Measurements from ENCODE around the gene LRRFIP1. TPM values are rescaled to one million over a fixed set of nuclear protein-coding genes. Genes with fewer than 3 reads are reported as not detected.

LRRFIP1 gene
- total RNA-seq, 1 donor from 2014 or later, result 216 TPM

DNA sequence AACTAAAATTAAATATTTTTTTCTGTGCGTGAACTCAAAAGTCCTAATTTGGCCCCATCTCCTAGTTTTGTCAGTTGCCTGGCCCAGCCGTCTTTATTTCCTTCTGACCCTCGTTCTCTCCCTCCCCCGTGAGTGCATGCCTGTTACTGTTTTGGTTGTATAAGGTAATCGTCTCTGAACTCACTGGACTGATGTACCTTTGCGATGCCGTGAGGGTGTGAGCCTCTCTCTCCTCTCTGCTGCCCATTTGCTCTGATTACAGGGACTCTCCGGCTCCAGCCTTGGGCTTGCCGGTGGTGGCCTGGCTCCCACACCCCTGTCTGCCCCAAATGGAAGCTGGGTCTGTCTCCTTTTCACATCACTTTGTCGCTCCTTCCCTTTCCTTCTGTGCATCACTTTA, 104.7 kb downstream of the LRRFIP1 start:
- peak overlapping the region; percentile 76 for H3K27ac Mint-ChIP-seq
- intact Hi-C loops (cut with micrococcal nuclease), result no loop called here
- H3K9me3 Mint-ChIP-seq, result no peaks in the 10 kb centered on the region
- H3K36me3 Mint-ChIP-seq (ENCODE audit: low read depth), result peaks cover 34% of the 10 kb centered on the region
- peaks cover 41% of the 10 kb centered on the region for H3K4me1 Mint-ChIP-seq
- H3K27me3 Mint-ChIP-seq, result no peaks in the 10 kb centered on the region
- no peak for DNase-seq
- no peak overlapping the region for H3K4me3 Mint-ChIP-seq

DNA sequence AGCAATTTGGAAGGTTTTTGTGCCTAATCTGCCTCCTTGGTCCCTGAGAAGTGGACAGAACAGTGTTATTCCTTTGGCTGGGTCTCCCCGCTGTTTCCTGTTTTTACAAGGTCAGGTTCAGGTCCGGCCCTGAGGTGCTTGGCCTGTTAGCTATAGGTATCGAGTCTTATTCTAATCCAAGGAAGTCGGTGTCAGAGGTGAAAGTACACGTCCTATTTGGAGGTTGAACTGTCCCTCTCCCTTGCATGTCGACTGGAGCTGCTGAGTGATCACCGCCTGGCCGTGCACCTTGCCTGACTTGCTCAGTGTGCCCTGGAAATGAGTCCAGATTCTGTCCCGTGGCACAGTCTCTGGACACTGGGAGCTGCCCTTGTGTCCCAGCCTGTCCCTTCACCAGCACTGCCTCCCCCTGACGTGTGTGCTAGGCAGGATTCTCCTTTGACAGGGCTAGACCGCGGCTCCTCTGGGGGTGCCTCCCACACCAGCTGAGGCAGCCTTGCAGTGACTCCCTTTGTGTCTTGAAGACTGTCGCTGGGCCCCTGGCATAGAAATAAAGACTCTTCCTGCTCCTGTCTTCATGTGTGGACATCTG, 105.5 kb downstream of the LRRFIP1 start:
- H3K4me3 Mint-ChIP-seq, result no peak overlapping the region
- no peaks in the 10 kb centered on the region for H3K27me3 Mint-ChIP-seq
- no peaks in the 10 kb centered on the region for H3K9me3 Mint-ChIP-seq
- H3K36me3 Mint-ChIP-seq (ENCODE audit: low read depth), result peaks cover 31% of the 10 kb centered on the region
- intact Hi-C loops (cut with micrococcal nuclease), result no loop called here
- peaks cover 39% of the 10 kb centered on the region for H3K4me1 Mint-ChIP-seq
- peak overlapping the region; percentile 51 for H3K27ac Mint-ChIP-seq
- no peak for DNase-seq

DNA sequence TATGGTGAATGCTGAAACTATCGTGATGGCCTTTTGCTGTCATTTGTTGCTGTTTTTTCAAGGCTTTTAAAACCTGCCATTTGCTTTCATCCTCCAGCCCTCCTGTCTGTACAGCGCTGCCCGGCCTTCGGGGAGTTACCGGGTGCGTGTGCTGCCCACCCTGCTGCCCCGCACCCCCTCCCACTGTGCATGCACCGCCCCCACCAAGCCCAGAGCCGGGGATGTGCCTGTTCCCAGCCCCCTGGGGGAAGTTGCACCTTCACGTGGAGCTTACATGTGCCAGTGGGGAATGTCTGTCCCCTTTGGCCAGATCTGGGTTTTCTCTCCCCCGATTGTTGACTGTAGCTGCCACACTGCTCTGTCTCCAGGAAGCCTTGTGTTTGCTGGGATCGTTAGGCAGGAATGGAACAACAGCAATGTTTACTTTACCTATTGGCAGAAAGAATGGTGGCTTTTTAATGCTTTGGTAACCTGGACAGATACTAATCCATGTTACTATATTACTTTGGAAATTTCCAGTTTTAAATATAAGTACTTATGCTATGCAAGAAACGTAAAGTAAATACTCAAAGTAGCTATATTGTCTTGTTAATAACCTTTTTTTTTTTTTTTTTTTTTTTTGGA, 106.4 kb downstream of the LRRFIP1 start:
- no peak for DNase-seq
- Mint-ChIP-seq H3K27me3 (no peaks in the 10 kb centered on the region), H3K4me1 (peaks cover 37% of the 10 kb centered on the region), H3K9me3 (no peaks in the 10 kb centered on the region), H3K27ac (no peak overlapping the region), H3K4me3 (no peak overlapping the region), H3K36me3 (ENCODE audit: low read depth) (peaks cover 30% of the 10 kb centered on the region)
- intact Hi-C loops (cut with micrococcal nuclease), result no loop called here

DNA sequence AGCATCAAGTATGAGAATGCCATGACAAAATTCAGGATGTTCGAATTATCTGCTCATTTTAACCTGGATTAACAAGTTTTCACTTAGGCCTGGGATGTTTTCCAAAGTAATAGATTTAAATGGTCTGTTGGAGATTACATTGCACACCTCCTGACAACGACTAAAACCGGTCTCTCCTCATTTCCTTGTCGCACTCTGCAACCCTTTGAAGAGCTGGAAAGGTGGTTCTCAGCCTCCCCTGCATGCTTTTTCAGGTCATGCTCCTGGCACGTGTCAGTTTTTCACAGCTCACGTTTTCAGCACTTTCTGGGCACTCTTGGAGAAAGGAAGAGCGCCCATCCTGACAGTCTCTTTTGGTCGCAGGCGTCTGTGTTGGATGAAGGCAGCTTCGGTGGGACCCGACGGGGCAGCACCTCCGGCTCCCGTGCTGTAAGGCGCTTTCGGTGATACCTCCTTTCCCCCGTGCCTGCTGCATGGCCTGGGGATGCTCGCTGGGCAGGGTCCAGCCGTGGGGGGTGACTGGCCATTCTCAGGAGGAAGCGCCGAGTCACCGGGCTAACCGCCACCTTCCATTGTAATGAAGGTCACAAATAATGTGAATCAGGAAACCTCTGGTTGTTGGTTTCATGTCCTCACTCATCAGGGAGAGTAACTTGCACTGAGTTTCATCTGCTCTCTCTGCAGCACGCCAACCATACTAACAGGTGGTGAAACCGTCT, 107.7 kb downstream of the LRRFIP1 start:
- intact Hi-C loops (cut with micrococcal nuclease), result no loop called here
- H3K27ac Mint-ChIP-seq, result peak overlapping the region; percentile 37
- no peaks in the 10 kb centered on the region for H3K9me3 Mint-ChIP-seq
- no peak overlapping the region for H3K4me3 Mint-ChIP-seq
- peaks cover 38% of the 10 kb centered on the region for H3K36me3 Mint-ChIP-seq (ENCODE audit: low read depth)
- H3K27me3 Mint-ChIP-seq, result no peaks in the 10 kb centered on the region
- DNase-seq, result no peak
- H3K4me1 Mint-ChIP-seq, result peaks cover 35% of the 10 kb centered on the region

DNA sequence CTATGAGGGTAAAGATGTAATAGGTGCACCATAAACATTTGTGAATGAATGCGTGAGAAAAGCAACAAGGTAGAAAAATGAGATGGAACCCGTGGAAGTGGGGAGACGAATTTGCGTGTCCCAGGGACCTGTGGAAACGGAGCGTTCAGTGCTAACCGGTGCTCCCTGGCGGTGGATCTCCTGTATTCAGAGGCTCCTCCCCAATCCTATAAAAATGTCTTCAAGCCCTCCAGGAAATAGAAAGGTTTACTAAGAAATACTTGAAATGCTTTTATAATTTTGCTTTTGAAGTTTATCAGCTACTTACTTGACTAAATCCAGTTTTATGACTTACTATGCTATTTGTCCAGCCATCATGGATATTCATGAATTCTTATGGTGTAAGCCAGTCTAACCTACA, 108.4 kb downstream of the LRRFIP1 start:
- Mint-ChIP-seq H3K27me3 (no peaks in the 10 kb centered on the region), H3K4me1 (peaks cover 36% of the 10 kb centered on the region), H3K4me3 (no peak overlapping the region), H3K36me3 (ENCODE audit: low read depth) (peaks cover 39% of the 10 kb centered on the region), H3K27ac (peak overlapping the region; percentile 37), H3K9me3 (no peaks in the 10 kb centered on the region)
- DNase-seq, result no peak
- intact Hi-C loops (cut with micrococcal nuclease), result no loop called here

DNA sequence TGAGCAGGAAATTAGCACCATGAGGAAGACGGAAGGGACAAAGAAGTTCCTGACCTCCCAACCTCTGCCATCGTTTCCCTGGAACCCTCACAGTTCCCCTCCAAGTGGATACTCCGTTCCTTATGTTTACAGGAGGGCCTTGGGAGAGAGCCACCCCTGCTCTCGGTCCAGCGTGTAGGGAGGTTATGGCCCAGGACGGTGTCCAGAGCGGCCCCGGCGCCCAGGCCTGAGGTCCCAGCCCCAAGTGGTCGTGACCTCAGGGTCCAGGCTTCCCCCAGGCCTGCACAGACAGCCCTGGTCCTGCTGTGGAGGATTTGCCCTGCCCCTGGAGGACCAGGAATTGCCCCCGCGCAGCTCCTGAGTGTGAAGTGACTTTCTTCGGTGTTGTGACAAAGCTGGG, 109.4 kb downstream of the LRRFIP1 start:
- peaks cover 41% of the 10 kb centered on the region for H3K36me3 Mint-ChIP-seq (ENCODE audit: low read depth)
- intact Hi-C loops (cut with micrococcal nuclease), result no loop called here
- no peak for DNase-seq
- H3K4me3 Mint-ChIP-seq, result no peak overlapping the region
- H3K4me1 Mint-ChIP-seq, result peaks cover 33% of the 10 kb centered on the region
- H3K9me3 Mint-ChIP-seq, result no peaks in the 10 kb centered on the region
- H3K27me3 Mint-ChIP-seq, result no peaks in the 10 kb centered on the region
- no peak overlapping the region for H3K27ac Mint-ChIP-seq

DNA sequence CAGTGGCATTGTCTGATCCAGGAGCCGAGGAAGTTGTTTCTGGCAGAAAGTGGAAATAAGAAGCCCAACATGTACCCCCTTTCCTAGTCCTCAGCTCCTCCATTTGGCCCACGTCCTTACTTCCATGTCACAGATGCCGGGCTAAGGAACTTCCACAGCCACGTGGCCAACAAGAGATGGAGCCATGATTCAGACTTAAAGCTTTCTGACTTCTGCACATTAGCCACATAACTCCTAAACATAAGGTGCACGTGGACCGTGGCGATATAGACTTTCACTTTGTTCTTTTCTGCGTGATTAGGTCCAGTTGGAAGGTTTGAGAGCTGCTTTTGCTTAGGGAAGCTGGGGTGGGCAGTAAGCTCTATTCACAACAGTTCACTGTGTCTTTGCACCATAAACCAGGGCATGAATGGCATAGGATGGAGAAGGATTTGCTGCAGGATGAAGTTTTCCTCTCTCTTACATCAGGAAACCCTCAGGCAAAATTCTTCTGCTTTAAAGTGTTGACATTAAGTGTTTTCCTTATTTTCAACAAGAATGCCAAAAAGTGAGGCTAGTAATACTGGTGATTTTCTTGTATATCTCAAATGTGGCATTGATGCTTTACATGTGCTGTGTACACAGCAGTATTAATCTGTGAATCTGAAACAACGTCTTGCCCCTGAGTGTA, 109.9 kb downstream of the LRRFIP1 start:
- Mint-ChIP-seq H3K27ac (no peak overlapping the region), H3K4me1 (peaks cover 29% of the 10 kb centered on the region), H3K4me3 (no peak overlapping the region), H3K27me3 (no peaks in the 10 kb centered on the region), H3K9me3 (no peaks in the 10 kb centered on the region), H3K36me3 (ENCODE audit: low read depth) (peaks cover 43% of the 10 kb centered on the region)
- intact Hi-C loops (cut with micrococcal nuclease), result no loop called here
- no peak for DNase-seq

DNA sequence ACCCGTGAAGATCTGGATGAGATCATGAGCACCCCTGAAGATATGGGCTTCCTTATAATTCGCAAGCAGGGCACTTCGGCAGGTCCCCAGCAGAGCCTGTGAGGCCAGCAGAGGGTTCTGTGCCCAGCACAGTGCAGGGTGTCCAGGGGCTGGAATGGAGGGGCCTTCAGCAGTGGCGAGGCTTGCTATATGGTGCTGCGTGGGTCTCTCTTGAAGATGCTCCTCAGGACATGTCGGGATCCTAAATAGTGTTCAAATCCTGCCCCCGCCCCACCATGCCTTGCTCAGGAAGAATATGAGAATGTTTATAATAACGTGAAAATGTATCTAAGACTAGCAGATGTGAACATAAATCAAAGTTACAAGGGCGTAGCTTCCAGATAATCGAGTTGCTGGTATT, 110.9 kb downstream of the LRRFIP1 start:
- Mint-ChIP-seq H3K4me1 (peaks cover 26% of the 10 kb centered on the region), H3K9me3 (no peaks in the 10 kb centered on the region), H3K36me3 (ENCODE audit: low read depth) (peaks cover 43% of the 10 kb centered on the region), H3K4me3 (no peak overlapping the region), H3K27me3 (no peaks in the 10 kb centered on the region), H3K27ac (no peak overlapping the region)
- intact Hi-C loops (cut with micrococcal nuclease), result no loop called here
- no peak for DNase-seq

DNA sequence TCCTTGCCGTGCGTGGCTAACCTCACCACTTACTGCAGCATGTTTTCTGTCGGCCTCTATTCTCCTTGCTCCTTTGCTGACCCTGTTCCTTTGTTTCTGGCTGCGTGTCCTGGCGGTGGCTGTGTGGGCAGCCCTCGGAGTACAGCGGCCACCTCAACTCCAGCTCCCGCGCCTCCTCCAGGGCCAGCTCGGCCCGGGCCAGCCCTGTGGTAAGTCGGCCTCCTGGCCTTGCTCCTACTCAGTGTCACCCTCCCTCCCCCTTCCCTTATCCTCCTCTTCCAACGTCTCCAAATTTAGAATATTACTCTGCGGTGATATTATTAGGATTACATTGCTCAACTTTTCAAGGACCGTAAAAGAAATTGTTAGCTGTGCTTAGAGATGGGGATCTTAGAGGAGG, 111.7 kb downstream of the LRRFIP1 start:
- intact Hi-C loops (cut with micrococcal nuclease), result no loop called here
- H3K27ac Mint-ChIP-seq, result no peak overlapping the region
- no peaks in the 10 kb centered on the region for H3K27me3 Mint-ChIP-seq
- peaks cover 41% of the 10 kb centered on the region for H3K36me3 Mint-ChIP-seq (ENCODE audit: low read depth)
- peaks cover 31% of the 10 kb centered on the region for H3K4me1 Mint-ChIP-seq
- no peaks in the 10 kb centered on the region for H3K9me3 Mint-ChIP-seq
- no peak for DNase-seq
- no peak overlapping the region for H3K4me3 Mint-ChIP-seq

DNA sequence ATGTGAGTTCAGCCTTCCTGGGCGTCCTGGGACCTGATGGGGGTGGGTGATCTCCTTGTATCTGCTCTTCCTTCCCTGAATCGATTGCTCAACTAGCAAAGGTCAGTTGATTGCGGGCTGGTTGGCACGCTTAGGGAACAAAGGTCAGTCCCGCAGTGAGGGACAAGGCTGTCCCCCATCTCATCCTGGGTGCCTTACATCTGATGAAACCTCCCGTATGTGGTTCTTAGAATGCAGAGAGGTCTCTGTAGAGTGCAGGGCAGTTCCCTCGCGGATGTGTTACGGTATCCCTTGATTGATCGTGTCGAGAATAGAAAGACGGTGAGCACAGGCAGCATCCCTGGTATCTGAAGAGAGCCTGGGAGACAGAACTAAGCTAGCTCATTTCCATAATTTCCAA, 114.8 kb downstream of the LRRFIP1 start:
- Mint-ChIP-seq H3K4me1 (peaks cover 31% of the 10 kb centered on the region), H3K27me3 (no peaks in the 10 kb centered on the region), H3K27ac (no peak overlapping the region), H3K9me3 (no peaks in the 10 kb centered on the region), H3K4me3 (no peak overlapping the region), H3K36me3 (ENCODE audit: low read depth) (peaks cover 40% of the 10 kb centered on the region)
- intact Hi-C loops (cut with micrococcal nuclease), result loop anchor here (10.0 kb wide), 1 partner anchor 227 kb away; no protein-coding TSS in a partner anchor
- DNase-seq, result no peak

DNA sequence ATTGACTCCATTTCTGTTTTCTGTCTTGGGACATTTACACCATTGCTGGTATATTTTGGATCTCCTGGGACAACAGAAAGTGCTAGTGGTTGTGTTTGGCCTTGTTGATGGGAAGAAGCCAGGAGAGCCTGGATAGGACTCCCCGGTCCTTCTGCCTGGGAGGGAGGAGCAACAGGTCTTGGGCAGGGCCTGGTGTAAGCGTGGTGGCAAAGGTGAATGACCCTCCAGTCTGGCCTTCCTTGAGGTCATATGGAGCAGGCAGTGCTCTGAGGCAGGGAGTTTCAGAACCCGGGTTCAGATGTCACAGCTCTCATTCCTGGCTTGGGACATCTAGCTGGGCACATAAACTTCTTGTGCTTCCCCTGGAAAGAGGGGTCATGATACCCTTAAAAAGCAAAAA, 115.2 kb downstream of the LRRFIP1 start:
- Mint-ChIP-seq H3K27ac (peak overlapping the region; percentile 84), H3K4me3 (no peak overlapping the region), H3K9me3 (no peaks in the 10 kb centered on the region), H3K36me3 (ENCODE audit: low read depth) (peaks cover 41% of the 10 kb centered on the region), H3K4me1 (peaks cover 32% of the 10 kb centered on the region), H3K27me3 (no peaks in the 10 kb centered on the region)
- DNase-seq, result no peak
- intact Hi-C loops (cut with micrococcal nuclease), result loop anchor here (10.0 kb wide), 1 partner anchor 228 kb away; no protein-coding TSS in a partner anchor

DNA sequence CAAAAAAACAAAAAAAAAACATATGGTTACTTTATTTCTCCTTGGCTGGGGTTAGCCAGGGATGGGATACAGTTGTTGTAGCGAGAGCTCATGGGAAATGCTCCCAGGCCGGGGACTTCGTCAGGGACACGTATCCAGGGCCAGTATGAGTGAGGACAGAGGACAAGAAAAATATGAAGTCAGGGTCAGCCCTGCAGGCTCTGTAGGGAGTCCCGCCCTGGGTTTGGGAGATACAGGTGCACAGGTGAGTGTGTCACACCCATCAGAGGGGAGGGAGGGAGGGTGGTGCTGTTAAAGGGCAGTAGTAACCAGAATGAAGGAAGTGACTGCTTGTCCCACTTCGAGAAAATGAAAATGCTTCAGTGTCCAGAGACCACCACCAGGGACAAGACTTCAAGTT, 115.6 kb downstream of the LRRFIP1 start:
- intact Hi-C loops (cut with micrococcal nuclease), result loop anchor here (10.0 kb wide), 1 partner anchor 228 kb away; no protein-coding TSS in a partner anchor
- Mint-ChIP-seq H3K27me3 (no peaks in the 10 kb centered on the region), H3K4me1 (peaks cover 32% of the 10 kb centered on the region), H3K36me3 (ENCODE audit: low read depth) (peaks cover 42% of the 10 kb centered on the region), H3K27ac (peak overlapping the region; percentile 84), H3K9me3 (no peaks in the 10 kb centered on the region), H3K4me3 (no peak overlapping the region)
- DNase-seq, result no peak

DNA sequence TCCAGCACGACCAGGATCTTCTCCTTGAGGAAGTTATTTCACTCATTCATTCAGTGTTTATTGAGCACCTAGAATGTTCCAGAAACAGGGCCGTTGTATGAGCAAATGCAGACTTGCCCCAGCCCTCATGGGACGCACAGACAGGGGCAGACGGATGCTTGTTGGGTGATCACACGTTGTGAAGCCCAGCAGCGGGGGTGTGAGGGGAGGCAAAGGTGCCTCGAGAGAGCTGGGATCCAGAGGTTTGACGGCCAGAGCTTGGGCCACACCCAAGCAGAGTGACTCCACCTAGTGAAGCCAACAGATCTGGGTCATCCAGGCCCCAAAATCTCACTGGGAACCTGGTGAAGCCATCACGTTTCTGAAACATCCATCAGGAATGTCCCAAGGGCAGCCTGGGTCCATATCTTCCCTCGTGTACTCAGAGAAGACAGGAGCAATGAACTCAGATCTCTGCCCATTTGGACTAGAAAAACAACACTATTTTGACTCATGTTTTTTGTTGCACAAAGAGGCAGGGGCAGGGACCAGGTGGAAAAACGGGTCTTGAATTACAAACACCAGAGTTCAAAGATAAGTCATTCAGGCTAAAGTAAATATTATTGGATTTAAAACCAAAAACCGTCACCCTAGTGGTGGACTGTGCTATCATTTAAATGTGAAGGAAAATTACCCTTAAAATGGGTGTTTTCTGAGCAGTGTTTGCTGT, 116.3 kb downstream of the LRRFIP1 start:
- no peak for DNase-seq
- Mint-ChIP-seq H3K4me3 (no peak overlapping the region), H3K4me1 (peaks cover 31% of the 10 kb centered on the region), H3K27me3 (no peaks in the 10 kb centered on the region), H3K36me3 (ENCODE audit: low read depth) (peaks cover 47% of the 10 kb centered on the region), H3K9me3 (no peaks in the 10 kb centered on the region), H3K27ac (peak overlapping the region; percentile 72)
- intact Hi-C loops (cut with micrococcal nuclease), result loop anchor here (2.0 to 10.0 kb wide), 2 partner anchors 43 to 229 kb away; no protein-coding TSS in a partner anchor
